HL-60 (cell line): ENCODE results near the gene GBP1.

Experiments
- CTCF ChIP-seq: IDR thresholded peaks from one replicate; pipeline ENCODE4 v1.5.1; 2011; ENCODE audit warnings: low read length, control low read depth, inconsistent platforms; ENCODE audit not compliant: insufficient read depth
- REST ChIP-seq: IDR thresholded peaks from 2 replicates; pipeline ENCODE4 v1.6.1; 2012; ENCODE audit warnings: low read depth; ENCODE audit not compliant: insufficient replicate concordance

- TF ChIP-seq CTCF (no peak), REST (no peak)
Observed at GRCh38 chr1:89065079-89065868, at the start of gene GBP1.
